ENCODE data around the gene SURF6.

SURF6 gene

DNA sequence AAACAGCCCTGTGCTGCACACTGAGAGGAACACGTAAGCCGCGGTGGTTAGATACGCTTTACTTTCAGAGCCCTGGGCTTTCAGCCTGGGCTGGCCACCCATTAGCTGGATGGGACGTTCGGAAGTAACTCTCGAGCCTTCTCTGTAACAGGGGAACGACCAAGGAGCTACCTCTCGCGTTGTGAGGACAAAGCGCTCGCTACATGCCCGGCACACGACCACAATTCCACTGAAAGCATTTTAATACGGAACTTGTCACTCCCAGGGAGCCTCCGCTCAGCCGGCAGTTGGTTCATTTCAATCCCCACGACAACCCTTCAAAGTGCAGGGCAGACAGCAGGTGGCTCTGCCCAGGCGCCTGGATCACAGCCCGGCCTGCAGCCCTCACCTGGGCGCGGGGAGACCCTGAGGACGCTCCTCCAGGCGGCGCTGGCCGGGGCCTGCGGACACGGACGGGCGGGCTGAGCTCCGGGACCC lies 19.9 kb upstream of the SURF6 start:
- TF ChIP-seq, protein P1, sequence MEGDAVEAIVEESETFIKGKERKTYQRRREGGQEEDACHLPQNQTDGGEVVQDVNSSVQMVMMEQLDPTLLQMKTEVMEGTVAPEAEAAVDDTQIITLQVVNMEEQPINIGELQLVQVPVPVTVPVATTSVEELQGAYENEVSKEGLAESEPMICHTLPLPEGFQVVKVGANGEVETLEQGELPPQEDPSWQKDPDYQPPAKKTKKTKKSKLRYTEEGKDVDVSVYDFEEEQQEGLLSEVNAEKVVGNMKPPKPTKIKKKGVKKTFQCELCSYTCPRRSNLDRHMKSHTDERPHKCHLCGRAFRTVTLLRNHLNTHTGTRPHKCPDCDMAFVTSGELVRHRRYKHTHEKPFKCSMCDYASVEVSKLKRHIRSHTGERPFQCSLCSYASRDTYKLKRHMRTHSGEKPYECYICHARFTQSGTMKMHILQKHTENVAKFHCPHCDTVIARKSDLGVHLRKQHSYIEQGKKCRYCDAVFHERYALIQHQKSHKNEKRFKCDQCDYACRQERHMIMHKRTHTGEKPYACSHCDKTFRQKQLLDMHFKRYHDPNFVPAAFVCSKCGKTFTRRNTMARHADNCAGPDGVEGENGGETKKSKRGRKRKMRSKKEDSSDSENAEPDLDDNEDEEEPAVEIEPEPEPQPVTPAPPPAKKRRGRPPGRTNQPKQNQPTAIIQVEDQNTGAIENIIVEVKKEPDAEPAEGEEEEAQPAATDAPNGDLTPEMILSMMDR (IDR thresholded peaks at IDR 0.05): no peak

GRCh38 chr9:133354766-133355165 lies 18.8 kb upstream of the SURF6 start:
- TF ChIP-seq, protein P1 (IDR thresholded peaks at IDR 0.05): no peak

DNA sequence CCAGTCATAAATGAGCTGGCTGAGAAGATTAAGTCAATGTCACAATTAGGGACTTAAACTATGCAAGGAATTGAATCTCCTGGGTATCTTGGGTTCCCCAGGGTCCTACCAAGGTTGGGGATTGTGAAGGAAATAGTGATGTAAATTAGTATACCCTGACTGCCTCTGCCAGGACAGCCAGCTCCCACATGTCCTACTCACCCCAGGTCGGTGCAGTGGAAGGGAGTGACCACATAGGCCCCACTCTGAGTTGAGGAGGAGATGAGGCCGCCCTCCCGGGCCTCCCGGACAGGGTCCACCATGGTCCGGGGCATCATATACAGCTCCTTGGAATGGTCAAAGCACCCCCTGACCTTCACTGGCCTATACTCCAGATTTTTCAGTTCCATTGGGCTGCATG lies 17.6 kb upstream of the SURF6 start:
- TF ChIP-seq, protein P1 (IDR thresholded peaks at IDR 0.05): no peak

GRCh38 chr9:133352635-133353340 lies 16.8 kb upstream of the SURF6 start:
- TF ChIP-seq, protein P1 (IDR thresholded peaks at IDR 0.05): no peak

GRCh38 chr9:133351908-133352634 lies 16.1 kb upstream of the SURF6 start:
- TF ChIP-seq, protein P1 (IDR thresholded peaks at IDR 0.05): peak; percentile 72

DNA sequence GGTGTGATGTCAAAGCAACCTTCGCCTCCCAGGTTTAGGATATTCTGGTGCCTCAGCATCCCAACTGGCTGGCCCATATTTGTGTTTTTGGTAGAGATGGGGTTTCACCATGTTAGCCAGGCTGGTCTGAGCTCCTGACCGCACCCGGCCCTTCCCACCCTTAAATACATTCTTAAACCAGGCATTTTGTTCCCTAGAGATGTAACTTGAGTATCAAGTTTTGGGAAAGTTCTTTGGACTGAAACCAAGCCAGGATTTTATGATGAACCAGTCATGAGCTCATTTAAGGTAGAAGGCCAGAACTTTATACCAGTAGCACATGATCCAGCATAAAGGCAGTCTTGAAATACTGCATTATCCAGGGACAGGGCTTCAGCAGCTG lies 15.5 kb upstream of the SURF6 start:
- TF ChIP-seq, protein P1 (IDR thresholded peaks at IDR 0.05): no peak

GRCh38 chr9:133349965-133350616 lies 14.1 kb upstream of the SURF6 start:
- TF ChIP-seq, protein P1 (IDR thresholded peaks at IDR 0.05): no peak

Measured in LNCAP (cell line).